ENCODE results near the gene TCIRG1. TPM values are rescaled to one million over a fixed set of nuclear protein-coding genes. Genes with fewer than 3 reads are reported as not detected.

Gene TCIRG1
- total RNA-seq, 1 donor from 2014 or later: 10.7 TPM

DNA sequence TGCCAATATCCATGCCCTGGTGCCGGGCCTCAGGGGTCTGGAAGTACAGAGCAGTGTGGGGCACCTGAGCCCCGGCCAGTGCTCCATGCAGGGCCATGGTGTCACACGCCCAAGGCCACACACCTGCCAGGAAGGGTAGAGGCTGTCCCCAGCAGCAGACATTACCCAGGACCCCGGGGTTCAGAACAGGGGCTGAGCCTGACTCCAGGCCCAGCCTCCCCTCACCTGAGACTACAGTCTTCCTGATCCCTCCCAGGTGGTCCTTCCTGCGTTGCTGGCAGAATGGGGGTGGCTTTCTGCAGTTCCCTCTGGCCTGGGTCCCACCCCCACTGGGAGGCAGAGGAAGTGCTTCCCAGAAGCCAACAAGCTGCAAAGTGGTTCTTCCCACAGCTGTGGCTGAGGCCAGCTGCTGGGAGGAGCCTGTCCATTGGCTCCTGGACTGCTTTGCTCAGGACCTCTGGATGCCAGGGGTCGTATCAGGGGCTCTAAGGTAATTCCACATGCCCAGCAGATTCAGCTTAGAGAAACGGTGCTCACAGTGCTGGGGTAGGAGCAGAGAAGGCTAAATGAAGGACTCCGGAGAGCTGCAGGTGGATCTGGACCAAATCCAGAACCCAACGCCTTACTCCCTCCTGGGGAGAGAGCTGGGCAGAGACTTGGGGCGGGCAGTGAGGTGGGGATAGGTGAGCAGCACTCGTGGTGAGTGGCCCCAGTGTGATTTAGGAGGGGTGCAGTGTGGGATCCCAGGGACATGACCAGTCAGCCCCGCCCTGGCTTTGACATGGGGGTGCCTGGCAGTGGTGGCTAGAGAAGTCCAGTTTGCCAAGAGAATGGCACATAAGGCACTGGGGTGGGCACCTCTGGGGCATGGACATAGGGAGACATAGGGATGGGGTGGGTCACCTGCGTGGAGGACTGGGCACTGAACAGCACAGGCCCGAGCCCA, 12.6 kb downstream of the TCIRG1 start:
- no peak overlapping the region for H2AFZ ChIP-seq (replicated peaks)
- no peak overlapping the region for H3K27ac ChIP-seq
- H3K36me3 Mint-ChIP-seq: peaks cover 5% of the 10 kb centered on the region
- H3K4me2 ChIP-seq: no peak overlapping the region
- no peak overlapping the region for H3K9ac ChIP-seq
- peaks cover 8% of the 10 kb centered on the region for H3K27me3 Mint-ChIP-seq (ENCODE audit: insufficient read depth, low read depth)
- no peaks in the 10 kb centered on the region for H3K36me3 ChIP-seq
- peaks cover 3% of the 10 kb centered on the region for H3K4me1 ChIP-seq
- H3K9me3 Mint-ChIP-seq: no peaks in the 10 kb centered on the region
- no peak for DNase-seq (ENCODE audit: low spot score)
- peak overlapping the region; percentile 90 for H3K27ac Mint-ChIP-seq
- no peaks in the 10 kb centered on the region for H3F3A ChIP-seq (ENCODE audit: low read depth)
- no peaks in the 10 kb centered on the region for H3K9me3 ChIP-seq (ENCODE audit: low read depth)
- H4K20me1 ChIP-seq (ENCODE audit: low read depth): no peaks in the 10 kb centered on the region
- no peaks in the 10 kb centered on the region for H3K27me3 ChIP-seq
- H3K4me3 ChIP-seq: no peak overlapping the region
- peaks cover 17% of the 10 kb centered on the region for H3K4me1 Mint-ChIP-seq
- H3K4me3 Mint-ChIP-seq: peak overlapping the region; percentile 19
- no peaks in the 10 kb centered on the region for H3K79me2 ChIP-seq (ENCODE audit: low read depth)
- TF ChIP-seq, protein P1, sequence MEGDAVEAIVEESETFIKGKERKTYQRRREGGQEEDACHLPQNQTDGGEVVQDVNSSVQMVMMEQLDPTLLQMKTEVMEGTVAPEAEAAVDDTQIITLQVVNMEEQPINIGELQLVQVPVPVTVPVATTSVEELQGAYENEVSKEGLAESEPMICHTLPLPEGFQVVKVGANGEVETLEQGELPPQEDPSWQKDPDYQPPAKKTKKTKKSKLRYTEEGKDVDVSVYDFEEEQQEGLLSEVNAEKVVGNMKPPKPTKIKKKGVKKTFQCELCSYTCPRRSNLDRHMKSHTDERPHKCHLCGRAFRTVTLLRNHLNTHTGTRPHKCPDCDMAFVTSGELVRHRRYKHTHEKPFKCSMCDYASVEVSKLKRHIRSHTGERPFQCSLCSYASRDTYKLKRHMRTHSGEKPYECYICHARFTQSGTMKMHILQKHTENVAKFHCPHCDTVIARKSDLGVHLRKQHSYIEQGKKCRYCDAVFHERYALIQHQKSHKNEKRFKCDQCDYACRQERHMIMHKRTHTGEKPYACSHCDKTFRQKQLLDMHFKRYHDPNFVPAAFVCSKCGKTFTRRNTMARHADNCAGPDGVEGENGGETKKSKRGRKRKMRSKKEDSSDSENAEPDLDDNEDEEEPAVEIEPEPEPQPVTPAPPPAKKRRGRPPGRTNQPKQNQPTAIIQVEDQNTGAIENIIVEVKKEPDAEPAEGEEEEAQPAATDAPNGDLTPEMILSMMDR (IDR thresholded peaks at IDR 0.05): no peak
- TF ChIP-seq EZH2phosphoT487 (IDR thresholded peaks at IDR 0.05) (no peak), EZH2 (IDR thresholded peaks at IDR 0.05) (no peak)

DNA sequence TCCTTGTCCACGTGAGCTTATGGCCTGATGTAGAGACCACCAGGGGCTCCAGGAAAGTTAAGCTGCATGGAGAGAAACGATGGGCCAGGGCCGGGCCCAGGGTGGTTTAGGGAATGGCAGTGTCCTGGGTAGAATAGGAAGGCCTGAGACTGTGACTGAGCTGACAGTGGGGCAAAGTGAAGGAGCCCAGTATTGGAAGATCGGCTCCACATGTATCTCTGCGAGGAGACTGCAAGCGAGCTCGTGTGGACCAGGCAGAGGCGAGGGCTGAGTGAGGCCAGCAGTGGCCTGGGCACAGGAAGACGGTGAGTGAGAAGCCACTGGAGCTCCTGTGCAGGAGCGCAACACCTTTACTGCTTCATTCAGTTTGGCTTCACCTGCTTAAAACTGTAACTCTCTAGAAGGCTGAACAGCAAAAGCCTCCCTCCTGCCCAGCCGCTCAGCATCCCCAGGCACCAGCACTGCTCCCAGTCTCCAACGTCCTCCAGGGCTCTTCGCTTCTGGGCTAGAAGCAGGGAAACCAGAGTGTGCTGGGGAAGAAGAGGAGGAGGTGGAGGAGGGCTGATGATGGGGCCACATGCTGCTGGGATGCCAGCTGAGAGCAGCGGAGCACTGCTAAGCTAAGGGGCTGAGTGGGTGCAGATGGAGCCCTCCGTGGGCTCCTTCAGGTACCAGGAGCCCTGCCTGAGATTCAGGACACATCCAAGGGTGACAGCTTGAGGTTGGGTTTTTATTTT, 13.5 kb downstream of the TCIRG1 start:
- H3K27ac ChIP-seq: no peak overlapping the region
- no peaks in the 10 kb centered on the region for H3K36me3 ChIP-seq
- H3K27ac Mint-ChIP-seq: peak overlapping the region; percentile 83

DNA sequence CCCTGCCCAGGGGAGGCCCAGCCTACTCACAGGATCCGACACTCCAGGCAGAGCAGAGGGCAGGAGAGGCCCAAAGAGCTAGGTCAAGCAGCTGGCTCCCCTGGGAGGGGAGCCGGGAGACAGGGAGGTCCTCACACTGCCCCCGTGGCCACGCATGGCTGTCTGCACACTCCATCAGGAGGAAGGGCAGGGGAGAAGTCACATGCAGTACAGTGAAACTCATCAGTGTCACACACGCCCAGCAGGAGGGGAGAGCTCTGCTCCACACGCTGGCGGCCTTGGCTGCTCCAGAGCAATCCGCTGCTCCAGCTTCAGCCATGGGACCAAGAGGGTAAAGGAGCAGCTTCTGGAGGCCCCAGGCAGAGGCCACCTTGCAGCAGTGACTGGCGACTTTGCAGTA, 14.3 kb downstream of the TCIRG1 start:
- Histone ChIP-seq H3F3A (ENCODE audit: low read depth) (no peaks in the 10 kb centered on the region), H2AFZ (replicated peaks) (no peak overlapping the region), H3K27me3 (no peaks in the 10 kb centered on the region), H3K9me3 (ENCODE audit: low read depth) (no peaks in the 10 kb centered on the region), H3K4me2 (no peak overlapping the region), H3K9ac (no peak overlapping the region), H3K27ac (no peak overlapping the region), H3K36me3 (peaks cover under 1% of the 10 kb centered on the region), H4K20me1 (ENCODE audit: low read depth) (no peaks in the 10 kb centered on the region), H3K4me1 (peaks cover 3% of the 10 kb centered on the region), H3K79me2 (ENCODE audit: low read depth) (no peaks in the 10 kb centered on the region), H3K4me3 (no peak overlapping the region)
- Mint-ChIP-seq H3K4me1 (peaks cover 17% of the 10 kb centered on the region), H3K4me3 (no peak overlapping the region), H3K9me3 (no peaks in the 10 kb centered on the region), H3K27me3 (ENCODE audit: insufficient read depth, low read depth) (peaks cover 6% of the 10 kb centered on the region), H3K27ac (peak overlapping the region; percentile 60), H3K36me3 (peaks cover 10% of the 10 kb centered on the region)
- TF ChIP-seq EZH2 (IDR thresholded peaks at IDR 0.05) (no peak), EZH2phosphoT487 (IDR thresholded peaks at IDR 0.05) (no peak)
- TF ChIP-seq, protein P1 (IDR thresholded peaks at IDR 0.05): no peak
- DNase-seq (ENCODE audit: low spot score): no peak

More for the DNA sequence above, 13.5 kb downstream of the TCIRG1 start:
- H2AFZ ChIP-seq (replicated peaks): no peak overlapping the region
- no peaks in the 10 kb centered on the region for H4K20me1 ChIP-seq (ENCODE audit: low read depth)
- DNase-seq (ENCODE audit: low spot score): no peak
- no peak overlapping the region for H3K4me3 ChIP-seq
- no peaks in the 10 kb centered on the region for H3K27me3 ChIP-seq
- H3K27me3 Mint-ChIP-seq (ENCODE audit: insufficient read depth, low read depth): peaks cover 7% of the 10 kb centered on the region
- no peaks in the 10 kb centered on the region for H3K79me2 ChIP-seq (ENCODE audit: low read depth)
- H3K4me2 ChIP-seq: no peak overlapping the region
- H3F3A ChIP-seq (ENCODE audit: low read depth): no peaks in the 10 kb centered on the region
- TF ChIP-seq, protein P1 (IDR thresholded peaks at IDR 0.05): no peak
- TF ChIP-seq EZH2 (IDR thresholded peaks at IDR 0.05) (no peak), EZH2phosphoT487 (IDR thresholded peaks at IDR 0.05) (no peak)
- H3K4me1 Mint-ChIP-seq: peaks cover 17% of the 10 kb centered on the region
- no peaks in the 10 kb centered on the region for H3K9me3 Mint-ChIP-seq
- H3K36me3 Mint-ChIP-seq: peaks cover 5% of the 10 kb centered on the region
- H3K4me1 ChIP-seq: peaks cover 3% of the 10 kb centered on the region
- H3K9ac ChIP-seq: no peak overlapping the region
- no peaks in the 10 kb centered on the region for H3K9me3 ChIP-seq (ENCODE audit: low read depth)
- peak overlapping the region; percentile 19 for H3K4me3 Mint-ChIP-seq

All from neural progenitor cell (in vitro differentiated cells).